Esophagus muscularis mucosa (tissue), 4 donors: ENCODE data around the gene GSTT2. TPM values are rescaled to one million over a fixed set of nuclear protein-coding genes. Genes with fewer than 3 reads are reported as not detected.
"Not testable (repeated sequence)": the region's sequence is repeated elsewhere in the genome, so short reads cannot be mapped to it uniquely, and the experiment has no call there.

Experiments used
- DNase-seq: peaks from one replicate; pipeline ENCODE4 v3.0.0-alpha.2; 2017; ENCODE audit errors: extremely low spot score
- H3K27ac ChIP-seq, 4 donors: fragments of 200-600 bp; sonication (generic); replicated peaks in 1 of 4; 1 replicate in 3 of 4; 2 replicates in 1 of 4; pipeline ENCODE4 v1.5.1; 2016 to 2019; ENCODE audit warnings: mild to moderate bottlenecking in 1 of 4
- H3K27me3 ChIP-seq, 4 donors: fragments of 200-600 bp; sonication (generic); one replicate each; pipeline versions ENCODE4 v1.5.1 to v1.6.0; 2016 to 2019
- H3K36me3 ChIP-seq, 4 donors: fragments of 200-600 bp; sonication (generic); one replicate each; pipeline ENCODE4 v1.5.1; 2016 to 2019
- H3K4me1 ChIP-seq, 4 donors: fragments of 200-600 bp; sonication (generic); one replicate each; pipeline ENCODE4 v1.5.1; 2016 to 2019
- H3K4me3 ChIP-seq, 4 donors: fragments of 200-600 bp; sonication (generic); 1 replicate in 2 of 4; 2 replicates in 2 of 4; pipeline ENCODE4 v1.5.1; 2016 to 2019; ENCODE audit warnings: mild to moderate bottlenecking in 4 of 4, moderate library complexity in 1 of 4
- H3K9me3 ChIP-seq, 4 donors: fragments of 200-600 bp; sonication (generic); 1 replicate in 3 of 4; 2 replicates in 1 of 4; pipeline ENCODE4 v1.5.1; 2016 to 2019
- EP300 ChIP-seq: sonication (generic); formaldehyde crosslinking; IDR thresholded peaks from one replicate; pipeline ENCODE4 v1.6.1; 2017; ENCODE audit warnings: antibody characterized with exemption
- POLR2A ChIP-seq: fragments of 450-650 bp; IDR thresholded peaks from one replicate; pipeline ENCODE4 v1.6.1; 2017; ENCODE audit warnings: antibody characterized with exemption, moderate library complexity, mild to moderate bottlenecking, low read depth
- POLR2AphosphoS5 ChIP-seq, 2 donors: sonication (generic); formaldehyde crosslinking; IDR thresholded peaks; one replicate each; pipeline ENCODE4 v1.6.1; 2017; ENCODE audit warnings: antibody characterized with exemption in 2 of 2
- WGBS: methylation state at CpG from one replicate; pipeline ENCODE4 v1.1.5; 2018; 5-methylcytosine and 5-hydroxymethylcytosine counted together
- intact Hi-C: fragments of 100-400 bp; cut with DNase I; formaldehyde crosslinking; loops from one replicate; pipeline ENCODE4 v1.15.1; 2023
- total RNA-seq, 4 donors: library from RNA; depleted of rRNA; stranded (reverse); fragments of >200 nt; gene quantifications; one replicate each; pipeline versions ENCODE4 v1.1.0 to v1.2.1, GENCODE V29; 2016
- TF ChIP-seq, protein P1 (sequence below), 3 experiments: fragments of 200-600 bp in 2 of 3; fragments of 450-650 bp in 1 of 3; sonication (generic) in 2 of 3; IDR thresholded peaks; one replicate each; pipeline ENCODE4 v1.5.1; 2017 to 2019; ENCODE audit warnings: antibody characterized with exemption in 3 of 3, mild to moderate bottlenecking in 2 of 3, moderate library complexity in 1 of 3

The GSTT2 gene
- total RNA-seq, 4 donors from 2014 or later = 1.1 to 1.5 TPM; not detected in 2

DNA sequence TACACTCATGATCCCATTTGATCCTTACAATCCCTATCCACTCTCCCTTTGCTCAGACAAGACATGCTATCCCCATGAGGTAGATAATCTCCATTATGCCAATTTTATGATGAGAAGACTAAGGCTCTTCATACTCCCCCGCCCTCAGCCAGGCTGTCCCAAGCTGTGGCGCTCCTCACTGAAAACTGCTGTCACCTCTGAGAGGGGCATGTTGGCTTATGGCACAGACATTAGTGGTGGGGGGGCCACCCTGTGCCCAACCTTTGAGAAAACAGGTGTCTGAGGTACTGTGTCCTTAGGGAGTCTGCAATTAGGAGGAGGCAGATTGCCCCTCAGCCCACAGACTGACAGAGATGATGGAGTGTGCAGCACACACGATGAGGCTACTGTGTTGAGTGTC is 10.9 kb upstream of the GSTT2 start:
- Histone ChIP-seq H3K36me3 (peaks cover 15 to 30% (median 29%) of the 10 kb centered on the region in 4 donors), H3K4me3 (no peak overlapping the region), H3K27me3 (no peaks in the 10 kb centered on the region), H3K4me1 (peaks cover 0 to 21% (median 13%) of the 10 kb centered on the region in 4 donors), H3K9me3 (no peaks in the 10 kb centered on the region), H3K27ac (no peak overlapping the region)
- DNase-seq = peak; percentile 62
- WGBS = 92% methylated on average over 3 of the region's 3 CpGs
- intact Hi-C loops = no loop called here
- TF ChIP-seq POLR2AphosphoS5 (IDR thresholded peaks at IDR 0.05) (no peak), POLR2A (no peak), EP300 (no peak)
- TF ChIP-seq, protein P1, sequence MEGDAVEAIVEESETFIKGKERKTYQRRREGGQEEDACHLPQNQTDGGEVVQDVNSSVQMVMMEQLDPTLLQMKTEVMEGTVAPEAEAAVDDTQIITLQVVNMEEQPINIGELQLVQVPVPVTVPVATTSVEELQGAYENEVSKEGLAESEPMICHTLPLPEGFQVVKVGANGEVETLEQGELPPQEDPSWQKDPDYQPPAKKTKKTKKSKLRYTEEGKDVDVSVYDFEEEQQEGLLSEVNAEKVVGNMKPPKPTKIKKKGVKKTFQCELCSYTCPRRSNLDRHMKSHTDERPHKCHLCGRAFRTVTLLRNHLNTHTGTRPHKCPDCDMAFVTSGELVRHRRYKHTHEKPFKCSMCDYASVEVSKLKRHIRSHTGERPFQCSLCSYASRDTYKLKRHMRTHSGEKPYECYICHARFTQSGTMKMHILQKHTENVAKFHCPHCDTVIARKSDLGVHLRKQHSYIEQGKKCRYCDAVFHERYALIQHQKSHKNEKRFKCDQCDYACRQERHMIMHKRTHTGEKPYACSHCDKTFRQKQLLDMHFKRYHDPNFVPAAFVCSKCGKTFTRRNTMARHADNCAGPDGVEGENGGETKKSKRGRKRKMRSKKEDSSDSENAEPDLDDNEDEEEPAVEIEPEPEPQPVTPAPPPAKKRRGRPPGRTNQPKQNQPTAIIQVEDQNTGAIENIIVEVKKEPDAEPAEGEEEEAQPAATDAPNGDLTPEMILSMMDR (IDR thresholded peaks at IDR 0.05) = no peak

- H3K36me3 ChIP-seq = peaks cover 15 to 30% (median 29%) of the 10 kb centered on the region in 4 donors
- no peaks in the 10 kb centered on the region for H3K9me3 ChIP-seq
- no peaks in the 10 kb centered on the region for H3K27me3 ChIP-seq
- H3K4me1 ChIP-seq = peaks cover 0 to 21% (median 13%) of the 10 kb centered on the region in 4 donors
- DNase-seq = peak; percentile 62
- no peak overlapping the region for H3K4me3 ChIP-seq
- TF ChIP-seq, protein P1 (IDR thresholded peaks at IDR 0.05) = no peak
- TF ChIP-seq EP300 (no peak), POLR2AphosphoS5 (IDR thresholded peaks at IDR 0.05) (no peak), POLR2A (no peak)
- WGBS = 75% methylated on average over 5 of the region's 5 CpGs
- no peak overlapping the region for H3K27ac ChIP-seq
- intact Hi-C loops = loop anchor here (5.0 kb wide), 1 partner anchor 43 kb away; no protein-coding TSS in a partner anchor
Observed at GRCh38 chr22:23970201-23970641, 9.7 kb upstream of the GSTT2 start.

GRCh38 chr22:23970816-23971486 is 9.0 kb upstream of the GSTT2 start:
- intact Hi-C loops = loop anchor here (5.0 kb wide), 1 partner anchor 44 kb away; no protein-coding TSS in a partner anchor
- Histone ChIP-seq H3K36me3 (peaks cover 15 to 30% (median 29%) of the 10 kb centered on the region in 4 donors), H3K27me3 (no peaks in the 10 kb centered on the region), H3K4me3 (no peak overlapping the region), H3K9me3 (no peaks in the 10 kb centered on the region), H3K4me1 (peaks cover 0 to 21% (median 13%) of the 10 kb centered on the region in 4 donors), H3K27ac (no peak overlapping the region)
- WGBS = 79% methylated on average over 6 of the region's 6 CpGs
- TF ChIP-seq POLR2AphosphoS5 (IDR thresholded peaks at IDR 0.05) (no peak), POLR2A (no peak), EP300 (no peak)
- TF ChIP-seq, protein P1 (IDR thresholded peaks at IDR 0.05) = no peak
- peak; percentile 31 for DNase-seq

GRCh38 chr22:23971927-23972326 is 8.0 kb upstream of the GSTT2 start:
- peak; percentile 50 for DNase-seq
- not testable (repeated sequence) for H3K27ac ChIP-seq, H3K27me3 ChIP-seq, H3K9me3 ChIP-seq, H3K4me3 ChIP-seq
- peaks cover 0 to 21% (median 13%) of the 10 kb centered on the region in 4 donors for H3K4me1 ChIP-seq
- WGBS = 81% methylated on average over 3 of the region's 3 CpGs
- intact Hi-C loops = loop anchor here (5.0 kb wide), 1 partner anchor 45 kb away; no protein-coding TSS in a partner anchor
- peaks cover 15 to 30% (median 29%) of the 10 kb centered on the region in 4 donors for H3K36me3 ChIP-seq

GRCh38 chr22:23974345-23974744 is 5.6 kb upstream of the GSTT2 start, which contains the start of gene DDT:
TSS of gene DDT (minus strand) at chr22:23974441. CDS start at chr22:23974414, 27 bp downstream.
- intact Hi-C loops = loop anchor here (5.0 kb wide), 1 partner anchor 47 kb away; no protein-coding TSS in a partner anchor
- no CpG with 5 or more reads among the region's 29 CpGs for WGBS
- not testable (repeated sequence) for DNase-seq

GRCh38 chr22:23974836-23975352 is 5.0 kb upstream of the GSTT2 start:
- intact Hi-C loops = loop anchor here (5.0 kb wide), 1 partner anchor 48 kb away; no protein-coding TSS in a partner anchor
- WGBS = 21% methylated on average over 10 of the region's 27 CpGs

More at GRCh38 chr22:23974345-23974744, 5.6 kb upstream of the GSTT2 start, which contains the start of gene DDT:
- H3K27me3 ChIP-seq, H3K9me3 ChIP-seq, H3K27ac ChIP-seq: not testable (repeated sequence)
- H3K36me3 ChIP-seq = peaks cover 15 to 27% (median 26%) of the 10 kb centered on the region in 4 donors
- H3K4me1 ChIP-seq = peaks cover 0 to 18% (median 12%) of the 10 kb centered on the region in 4 donors
- peak within 1 kb of the TSS in 1 of 4 donors; percentile 24 for H3K4me3 ChIP-seq

DNA sequence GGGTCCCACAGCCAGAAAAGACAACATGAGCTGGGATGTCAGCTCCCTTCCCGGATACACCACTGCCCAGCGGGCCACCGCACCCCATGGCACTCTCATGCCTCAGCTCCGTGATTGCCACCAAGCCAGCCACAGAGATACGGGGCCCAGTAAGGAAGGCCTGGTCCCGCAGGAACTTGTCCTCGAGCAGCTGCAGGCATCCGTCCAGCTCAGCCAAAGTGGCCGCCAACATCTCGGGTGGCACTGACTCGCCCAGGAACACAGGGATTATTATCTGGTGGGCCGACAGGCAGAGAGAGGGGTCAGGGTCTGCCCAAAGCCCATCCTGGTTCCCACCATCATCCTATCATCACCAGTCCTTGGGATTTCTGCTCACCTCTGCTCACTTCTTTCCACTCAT is 2.6 kb upstream of the GSTT2 start:
- DNase-seq, H3K27me3 ChIP-seq, intact Hi-C loops, H3K4me1 ChIP-seq, H3K27ac ChIP-seq, H3K36me3 ChIP-seq, H3K4me3 ChIP-seq, H3K9me3 ChIP-seq: not testable (repeated sequence)
- no CpG with 5 or more reads among the region's 12 CpGs for WGBS

More at GRCh38 chr22:23974836-23975352, 5.0 kb upstream of the GSTT2 start:
- H3K4me3 ChIP-seq = peak overlapping the region in 1 of 4 donors; percentile 24
- not testable (repeated sequence) for DNase-seq, H3K27me3 ChIP-seq, H3K27ac ChIP-seq, H3K9me3 ChIP-seq
- peaks cover 0 to 14% (median 9%) of the 10 kb centered on the region in 4 donors for H3K4me1 ChIP-seq
- H3K36me3 ChIP-seq = peaks cover 15 to 21% (median 20%) of the 10 kb centered on the region in 4 donors

DNA sequence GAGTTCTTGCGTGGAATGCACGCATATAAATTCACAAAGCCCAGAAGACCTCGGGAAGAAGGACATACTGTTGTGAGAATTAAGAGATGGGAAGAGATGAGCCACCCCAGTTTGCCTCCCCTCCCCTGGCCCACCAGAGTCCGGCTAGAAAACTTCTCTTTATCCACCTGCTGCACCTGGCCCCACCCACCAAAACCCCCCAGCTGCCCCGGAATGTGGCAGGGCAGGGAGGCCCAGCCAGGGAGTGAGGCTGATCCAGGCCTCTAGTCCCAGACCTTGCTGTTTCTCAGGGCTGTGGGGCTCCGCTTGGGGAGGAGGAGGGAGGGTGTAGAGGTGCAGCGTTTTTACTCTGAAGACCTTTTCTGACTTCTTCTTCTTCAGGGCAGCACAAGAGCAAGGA is 633 bp downstream of the GSTT2 start:
- H3K4me3 ChIP-seq = peak overlapping the region in 1 of 4 donors; percentile 32
- H3K4me1 ChIP-seq, H3K27me3 ChIP-seq, intact Hi-C loops, DNase-seq, H3K9me3 ChIP-seq, H3K27ac ChIP-seq, H3K36me3 ChIP-seq: not testable (repeated sequence)
- WGBS = 45% methylated on average over 4 of the region's 7 CpGs
